ENCODE data around the gene LUZP1. TPM values are rescaled to one million over a fixed set of nuclear protein-coding genes. Genes with fewer than 3 reads are reported as not detected.

LUZP1 gene
- total and polyA plus RNA-seq, 2 donors (not counting 3 experiments of a cell fraction or from before 2014, with no cell fraction given), result 26.3 to 82.4 TPM

DNA sequence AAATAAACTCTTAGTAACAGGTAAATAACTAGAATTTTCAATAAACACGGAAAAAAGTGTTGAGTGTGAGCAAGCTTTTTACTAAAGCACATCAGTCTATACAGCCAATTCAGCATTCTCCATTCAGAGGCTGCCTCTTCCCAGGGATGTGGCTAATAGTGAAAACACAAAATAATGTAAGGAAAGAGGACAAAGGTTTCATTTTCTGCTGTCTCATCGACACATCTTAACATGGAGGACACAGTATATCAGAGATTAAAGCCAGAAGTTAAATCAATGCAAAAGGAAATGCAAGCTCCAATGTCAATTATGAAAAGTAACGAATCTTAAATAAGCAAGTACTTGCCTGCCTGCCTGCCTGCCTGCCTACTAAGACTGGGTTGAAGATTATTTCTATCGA, 43.2 kb downstream of the LUZP1 start:
- peaks cover 30% of the 10 kb centered on the region for H4K20me1 ChIP-seq (replicated peaks; ENCODE audit: control insufficient read depth, extremely low read depth, insufficient read depth, low read length)

More for the DNA sequence above, 43.2 kb downstream of the LUZP1 start:
- FAIRE-seq (no peak), DNase-seq (ENCODE audit: low read depth, low spot score) (no peak)
- ChIA-PET POLR2A (no interaction called here), CTCF (interaction anchor here (0.8 kb wide), 1 partner anchor 30 kb away, joined by 4 read pairs; no protein-coding TSS in a partner anchor)
- Histone ChIP-seq H3K36me3 (ENCODE audit: control insufficient read depth in 2 of 2, extremely low read depth in 1 of 2, insufficient read depth in 2 of 2, low read length in 2 of 2) (no peaks in the 10 kb centered on the region), H3K27me3 (ENCODE audit: control insufficient read depth in 2 of 2, insufficient read depth in 2 of 2, low read length in 2 of 2) (no peaks in the 10 kb centered on the region), H3K79me2 (ENCODE audit: control insufficient read depth, insufficient read depth, low read length) (peaks cover 97% of the 10 kb centered on the region), H3K9ac (replicated peaks; ENCODE audit: extremely low read depth, insufficient read depth, low read length) (no peak overlapping the region), H3K9me1 (replicated peaks; ENCODE audit: control insufficient read depth, extremely low read depth, insufficient read depth, low read length) (no peaks in the 10 kb centered on the region), H2AFZ (ENCODE audit: low read depth, low read length) (no peak overlapping the region), H3K4me2 (ENCODE audit: insufficient read depth, low read length) (no peak overlapping the region), H3K4me1 (ENCODE audit: control insufficient read depth, extremely low read depth, insufficient read depth, low read length) (peaks cover 60% of the 10 kb centered on the region), H3K4me3 (replicated peaks in 1 of 3; ENCODE audit: insufficient read depth in 1 of 3, low read depth in 1 of 3, low read length in 3 of 3) (no peak overlapping the region), H3K9me3 (replicated peaks; ENCODE audit: control insufficient read depth, insufficient read depth, low read length) (no peaks in the 10 kb centered on the region), H3K27ac (ENCODE audit: insufficient read depth, low read depth, low read length) (no peak overlapping the region)
- BruUV-seq (replicated peaks), result no TSS peak
- intact Hi-C loops (cut with micrococcal nuclease) (no loop called here), dilution Hi-C loops (cut with MboI; ENCODE audit: extremely low pct_ligation_motif_present, low sequenced_read_pairs) (no loop called here)
- TF ChIP-seq, protein P1, sequence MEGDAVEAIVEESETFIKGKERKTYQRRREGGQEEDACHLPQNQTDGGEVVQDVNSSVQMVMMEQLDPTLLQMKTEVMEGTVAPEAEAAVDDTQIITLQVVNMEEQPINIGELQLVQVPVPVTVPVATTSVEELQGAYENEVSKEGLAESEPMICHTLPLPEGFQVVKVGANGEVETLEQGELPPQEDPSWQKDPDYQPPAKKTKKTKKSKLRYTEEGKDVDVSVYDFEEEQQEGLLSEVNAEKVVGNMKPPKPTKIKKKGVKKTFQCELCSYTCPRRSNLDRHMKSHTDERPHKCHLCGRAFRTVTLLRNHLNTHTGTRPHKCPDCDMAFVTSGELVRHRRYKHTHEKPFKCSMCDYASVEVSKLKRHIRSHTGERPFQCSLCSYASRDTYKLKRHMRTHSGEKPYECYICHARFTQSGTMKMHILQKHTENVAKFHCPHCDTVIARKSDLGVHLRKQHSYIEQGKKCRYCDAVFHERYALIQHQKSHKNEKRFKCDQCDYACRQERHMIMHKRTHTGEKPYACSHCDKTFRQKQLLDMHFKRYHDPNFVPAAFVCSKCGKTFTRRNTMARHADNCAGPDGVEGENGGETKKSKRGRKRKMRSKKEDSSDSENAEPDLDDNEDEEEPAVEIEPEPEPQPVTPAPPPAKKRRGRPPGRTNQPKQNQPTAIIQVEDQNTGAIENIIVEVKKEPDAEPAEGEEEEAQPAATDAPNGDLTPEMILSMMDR (IDR thresholded peaks at IDR 0.05; ENCODE audit: extremely low read depth in 1 of 2, insufficient read depth in 1 of 2, low read depth in 1 of 2, low read length in 2 of 2), result no peak
- TF ChIP-seq FOS (IDR thresholded peaks at IDR 0.05; ENCODE audit: borderline replicate concordance, insufficient read depth, low read length) (no peak), POLR2A (IDR thresholded peaks at IDR 0.05; ENCODE audit: low read depth, low read length) (no peak), POLR2AphosphoS5 (IDR thresholded peaks at IDR 0.05; ENCODE audit: insufficient read depth, low read depth, low read length) (no peak), EZH2 (IDR thresholded peaks at IDR 0.05; ENCODE audit: borderline replicate concordance, low read depth, low read length, severe bottlenecking) (no peak), JUN (IDR thresholded peaks at IDR 0.05; ENCODE audit: borderline replicate concordance, insufficient read depth, insufficient read length, low read depth) (no peak), GATA2 (IDR thresholded peaks at IDR 0.05; ENCODE audit: insufficient read depth, insufficient read length, low read depth, low read length) (no peak), MYC (IDR thresholded peaks at IDR 0.05; ENCODE audit: low read depth, low read length) (no peak)
- TF ChIP-seq, protein P2, sequence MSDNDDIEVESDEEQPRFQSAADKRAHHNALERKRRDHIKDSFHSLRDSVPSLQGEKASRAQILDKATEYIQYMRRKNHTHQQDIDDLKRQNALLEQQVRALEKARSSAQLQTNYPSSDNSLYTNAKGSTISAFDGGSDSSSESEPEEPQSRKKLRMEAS (IDR thresholded peaks at IDR 0.05; ENCODE audit: insufficient read depth, insufficient read length), result no peak
